Adipose tissue (tissue), 3 donors: ENCODE results near the gene IRX2. TPM values are rescaled to one million over a fixed set of nuclear protein-coding genes. Genes with fewer than 3 reads are reported as not detected.

Source experiments
- H3K27ac ChIP-seq: one replicate; pipeline ENCODE4 v1.5.1; 2013; ENCODE audit warnings: low read depth, low read length
- WGBS, 3 donors: extraction: QIAGEN DNeasy Blood & Tissue Kit; methylation state at CpG; one replicate each; pipeline ENCODE4 v1.1.7; 2013; 5-methylcytosine and 5-hydroxymethylcytosine counted together
- polyA plus RNA-seq, 3 donors: library from polyadenylated mRNA; stranded (reverse); fragments of 200-250 nt; gene quantifications; one replicate each; pipeline ENCODE4 v1.2.3, GENCODE V29; 2013
- donor health status: healthy with polysubstance abuse.
- donor health status: Bipolar disorder and iron deficiency.
- donor health status: healthy.

Gene IRX2
- polyA plus RNA-seq, 3 donors: 0.22 to 1.1 (median 0.59) TPM

- H3K27ac ChIP-seq: no peak overlapping the region
- 20 to 53% (median 46%) methylated on average over 19 of the region's 19 CpGs for WGBS, 3 donors
Observed at GRCh38 chr5:2727550-2727949, 23.9 kb downstream of the IRX2 start.

- 86 to 88% (median 88%) methylated on average over 23 of the region's 23 CpGs for WGBS, 3 donors
- H3K27ac ChIP-seq: no peak overlapping the region
Observed at GRCh38 chr5:2725980-2726765, 25.3 kb downstream of the IRX2 start.

- no peak overlapping the region for H3K27ac ChIP-seq
- 69 to 85% (median 81%) methylated on average over 5 of the region's 5 CpGs for WGBS, 3 donors
Observed at GRCh38 chr5:2724831-2725230, 26.6 kb downstream of the IRX2 start.

GRCh38 chr5:2724031-2724581 is 27.4 kb downstream of the IRX2 start:
- H3K27ac ChIP-seq: no peak overlapping the region
- 71 to 87% (median 86%) methylated on average over 12 of the region's 12 CpGs for WGBS, 3 donors

GRCh38 chr5:2722901-2723300 is 28.6 kb downstream of the IRX2 start:
- 70 to 84% (median 81%) methylated on average over 7 of the region's 7 CpGs for WGBS, 3 donors

GRCh38 chr5:2721385-2722138 is 29.9 kb downstream of the IRX2 start:
- 55 to 73% (median 65%) methylated on average over 7 of the region's 7 CpGs for WGBS, 3 donors
- H3K27ac ChIP-seq: no peak overlapping the region

More at GRCh38 chr5:2722901-2723300, 28.6 kb downstream of the IRX2 start:
- H3K27ac ChIP-seq: no peak overlapping the region

GRCh38 chr5:2719332-2719731 is 32.1 kb downstream of the IRX2 start:
- 68 to 75% (median 75%) methylated on average over 6 of the region's 6 CpGs for WGBS, 3 donors
- no peak overlapping the region for H3K27ac ChIP-seq

- H3K27ac ChIP-seq: no peak overlapping the region
- 76 to 85% (median 80%) methylated on average over 6 of the region's 6 CpGs for WGBS, 3 donors
Observed at GRCh38 chr5:2718115-2718514, 33.4 kb downstream of the IRX2 start.

GRCh38 chr5:2715856-2716255 is 35.6 kb downstream of the IRX2 start:
- no peak overlapping the region for H3K27ac ChIP-seq
- 67 to 75% (median 71%) methylated on average over 6 of the region's 6 CpGs for WGBS, 3 donors

GRCh38 chr5:2714805-2715204 is 36.7 kb downstream of the IRX2 start:
- H3K27ac ChIP-seq: no peak overlapping the region
- WGBS, 3 donors: 83 to 92% (median 91%) methylated on average over 6 of the region's 6 CpGs

GRCh38 chr5:2714026-2714425 is 37.5 kb downstream of the IRX2 start:
- WGBS, 3 donors: 79 to 88% (median 88%) methylated on average over 6 of the region's 6 CpGs
- no peak overlapping the region for H3K27ac ChIP-seq

GRCh38 chr5:2711446-2712425 is 39.7 kb downstream of the IRX2 start:
- 69 to 82% (median 75%) methylated on average over 24 of the region's 24 CpGs for WGBS, 3 donors

GRCh38 chr5:2710910-2711309 is 40.6 kb downstream of the IRX2 start:
- 43 to 49% (median 47%) methylated on average over 3 of the region's 3 CpGs for WGBS, 3 donors
- H3K27ac ChIP-seq: no peak overlapping the region

More at GRCh38 chr5:2711446-2712425, 39.7 kb downstream of the IRX2 start:
- no peak overlapping the region for H3K27ac ChIP-seq

GRCh38 chr5:2709976-2710689 is 41.3 kb downstream of the IRX2 start:
- WGBS, 3 donors: 77 to 86% (median 79%) methylated on average over 16 of the region's 16 CpGs

GRCh38 chr5:2708751-2709150 is 42.7 kb downstream of the IRX2 start:
- 83 to 89% (median 85%) methylated on average over 10 of the region's 10 CpGs for WGBS, 3 donors
- H3K27ac ChIP-seq: no peak overlapping the region

More at GRCh38 chr5:2709976-2710689, 41.3 kb downstream of the IRX2 start:
- no peak overlapping the region for H3K27ac ChIP-seq

GRCh38 chr5:2708132-2708531 is 43.3 kb downstream of the IRX2 start:
- H3K27ac ChIP-seq: no peak overlapping the region
- whole genome bisulfite sequencing, 3 donors: 81 to 90% (median 87%) methylated on average over 15 of the region's 15 CpGs

- no peak overlapping the region for H3K27ac ChIP-seq
- WGBS, 3 donors: 73 to 76% (median 76%) methylated on average over 10 of the region's 10 CpGs
Observed at GRCh38 chr5:2705861-2706260, 45.6 kb downstream of the IRX2 start.
